Upper lobe of left lung (tissue), 4 donors: ENCODE results near the gene VGLL1.

ENCODE experiments used
- CTCF ChIP-seq, 6 experiments: fragments of 450-650 bp in 4 of 6; fragments of 200-600 bp in 2 of 6; sonication (generic) in 2 of 6; IDR thresholded peaks; one replicate each; pipeline ENCODE4 v1.5.1; 2016 to 2019; ENCODE audit warnings: antibody characterized with exemption in 6 of 6
- EP300 ChIP-seq, 4 donors: sonication (generic); formaldehyde crosslinking; IDR thresholded peaks; one replicate each; pipeline ENCODE4 v1.5.1; 2017; ENCODE audit warnings: antibody characterized with exemption in 4 of 4, control low read depth in 2 of 4
- POLR2A ChIP-seq, 4 donors: fragments of 450-650 bp; IDR thresholded peaks; one replicate each; pipeline ENCODE4 v1.5.1; 2016 to 2017; ENCODE audit warnings: antibody characterized with exemption in 4 of 4, mild to moderate bottlenecking in 2 of 4

DNA sequence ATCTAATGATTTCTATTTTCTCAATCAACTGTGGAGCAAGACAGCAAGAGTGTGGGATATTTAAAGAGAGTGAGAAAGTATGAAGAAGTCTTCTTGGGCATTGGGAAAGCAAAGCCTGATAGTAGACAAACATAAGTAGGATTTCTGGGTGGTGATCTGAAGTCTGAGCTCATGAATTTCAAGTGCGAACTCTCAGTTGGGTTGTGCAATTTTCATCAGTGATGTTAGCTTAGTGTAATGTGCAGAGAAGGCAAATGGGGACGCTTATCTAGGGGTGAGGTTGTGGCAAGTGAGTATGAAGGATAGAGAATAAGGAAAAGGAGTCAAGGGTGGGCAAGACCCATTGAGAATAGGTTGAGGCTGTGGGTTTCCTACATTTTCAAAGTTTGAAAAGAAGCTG, 23.7 kb downstream of the VGLL1 start:
- TF ChIP-seq POLR2A (IDR thresholded peaks at IDR 0.05) (no peak), CTCF (IDR thresholded peaks at IDR 0.05) (no peak), EP300 (IDR thresholded peaks at IDR 0.05) (no peak)
